Measurements from ENCODE around the gene RANGRF. TPM values are rescaled to one million over a fixed set of nuclear protein-coding genes. Genes with fewer than 3 reads are reported as not detected.

Gene RANGRF
- polyA plus RNA-seq, 1 of the 3 experiments (the other 2 are of a cell fraction): 55.9 TPM

DNA sequence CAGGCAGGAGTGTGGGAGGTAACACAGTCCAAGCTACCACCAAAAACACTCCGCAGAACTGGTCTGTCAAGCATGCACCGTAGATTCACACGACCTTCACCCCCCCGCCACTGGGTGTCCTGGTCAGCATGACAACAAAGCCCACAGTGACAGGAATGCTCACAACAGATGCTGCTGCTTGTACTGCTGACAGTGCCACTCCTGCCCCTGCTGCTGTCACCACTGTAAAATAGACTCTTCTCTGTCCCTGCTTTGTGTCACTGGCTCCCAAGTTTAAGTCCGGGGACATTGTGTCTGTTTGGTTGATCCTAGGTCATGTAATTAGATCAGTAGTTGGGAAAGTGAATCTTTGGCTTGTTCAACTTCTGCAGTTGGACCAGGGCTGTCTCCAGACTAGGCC is 44.2 kb downstream of the RANGRF start:
- no peak for TF ChIP-seq SMC3 (IDR thresholded peaks at IDR 0.05; ENCODE audit: low read depth, low read length)
- TF ChIP-seq MXI1 (IDR thresholded peaks at IDR 0.05; ENCODE audit: low read depth, low read length): peak; percentile 68
- no peak overlapping the region for H3K4me3 ChIP-seq (ENCODE audit: low read depth in 2 of 2, low read length in 1 of 2)
- H3K4me2 ChIP-seq: no peak overlapping the region
- WGBS (ENCODE audit: low lambda C conversion rate): 36% methylated on average over 3 of the region's 5 CpGs
- H3K9me3 ChIP-seq: no peaks in the 10 kb centered on the region
- no peaks in the 10 kb centered on the region for H3K9me2 ChIP-seq
- no peaks in the 10 kb centered on the region for H3F3A ChIP-seq (replicated peaks; ENCODE audit: insufficient read depth)
- DNase-seq: peak; percentile 64
- H4K20me1 ChIP-seq (ENCODE audit: insufficient read depth): no peaks in the 10 kb centered on the region
- POLR2A ChIA-PET: no interaction called here
- no peaks in the 10 kb centered on the region for H3K36me3 ChIP-seq (replicated peaks in 1 of 2; ENCODE audit: control insufficient read depth in 1 of 2, insufficient read depth in 2 of 2, low read length in 1 of 2)
- H2AFZ ChIP-seq (ENCODE audit: low read depth): no peak overlapping the region
- H3K27me3 ChIP-seq (ENCODE audit: insufficient read depth): no peaks in the 10 kb centered on the region
- no peaks in the 10 kb centered on the region for H3K79me2 ChIP-seq (ENCODE audit: insufficient read depth)
- no peak overlapping the region for H3K9ac ChIP-seq
- H3K27ac ChIP-seq (ENCODE audit: low read depth in 2 of 2, low read length in 1 of 2): no peak overlapping the region
- CTCF ChIA-PET: interaction anchor here (1.0 kb wide), 1 partner anchor 259 kb away, joined by 3 read pairs; no protein-coding TSS in a partner anchor
- H3K4me1 ChIP-seq (ENCODE audit: control insufficient read depth in 1 of 2, insufficient read depth in 2 of 2, low read depth in 1 of 2, low read length in 1 of 2): peaks cover 0 to 3% of the 10 kb centered on the region in 2 experiments; a peak in 1 of 4 replicates

DNA sequence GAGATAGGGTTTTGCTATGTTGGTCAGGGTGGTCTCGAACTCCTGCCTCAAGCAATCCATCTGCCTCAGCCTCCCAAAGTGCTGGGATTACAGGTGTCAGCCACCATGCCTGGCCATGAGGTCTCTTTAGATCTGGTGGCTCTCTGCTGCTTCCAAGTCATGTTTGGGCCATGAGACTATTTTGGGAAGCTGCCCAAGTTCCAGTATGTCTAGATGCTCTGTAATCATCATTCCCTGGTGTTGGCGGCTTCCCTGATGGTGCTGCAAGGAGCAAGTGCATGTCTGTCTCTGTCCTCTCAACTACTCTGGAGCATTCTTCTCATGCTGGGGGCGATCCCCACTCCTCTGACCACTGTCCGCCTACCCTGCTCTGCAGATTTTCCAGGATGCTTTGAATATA is 44.8 kb downstream of the RANGRF start:
- Histone ChIP-seq H3K36me3 (replicated peaks in 1 of 2; ENCODE audit: control insufficient read depth in 1 of 2, insufficient read depth in 2 of 2, low read length in 1 of 2) (no peaks in the 10 kb centered on the region), H3K4me1 (ENCODE audit: control insufficient read depth in 1 of 2, insufficient read depth in 2 of 2, low read depth in 1 of 2, low read length in 1 of 2) (peaks cover 0 to 3% of the 10 kb centered on the region in 2 experiments; a peak in 1 of 4 replicates), H3K9me3 (no peaks in the 10 kb centered on the region), H3K9ac (no peak overlapping the region), H3K4me3 (ENCODE audit: low read depth in 2 of 2, low read length in 1 of 2) (no peak overlapping the region), H3K79me2 (ENCODE audit: insufficient read depth) (no peaks in the 10 kb centered on the region), H3K9me2 (no peaks in the 10 kb centered on the region), H2AFZ (ENCODE audit: low read depth) (no peak overlapping the region), H3K27me3 (ENCODE audit: insufficient read depth) (no peaks in the 10 kb centered on the region), H3K4me2 (no peak overlapping the region), H3F3A (replicated peaks; ENCODE audit: insufficient read depth) (no peaks in the 10 kb centered on the region), H4K20me1 (ENCODE audit: insufficient read depth) (no peaks in the 10 kb centered on the region), H3K27ac (ENCODE audit: low read depth in 2 of 2, low read length in 1 of 2) (no peak overlapping the region)
- ChIA-PET POLR2A (no interaction called here), CTCF (no interaction called here)
- TF ChIP-seq GABPA (IDR thresholded peaks at IDR 0.05; ENCODE audit: low read depth) (no peak), TEAD4 (IDR thresholded peaks at IDR 0.05; ENCODE audit: borderline replicate concordance, insufficient read depth) (no peak), TAF1 (IDR thresholded peaks at IDR 0.05; ENCODE audit: borderline replicate concordance, low read depth, low read length) (no peak), SMC3 (IDR thresholded peaks at IDR 0.05; ENCODE audit: low read depth, low read length) (no peak), ELF1 (IDR thresholded peaks at IDR 0.05) (no peak), SIN3A (IDR thresholded peaks at IDR 0.05; ENCODE audit: borderline replicate concordance, low read depth, low read length) (no peak), YY1 (IDR thresholded peaks at IDR 0.05; ENCODE audit: low read depth) (no peak), MXI1 (IDR thresholded peaks at IDR 0.05; ENCODE audit: low read depth, low read length) (no peak), TCF12 (IDR thresholded peaks at IDR 0.05) (no peak)
- TF ChIP-seq, protein P1, sequence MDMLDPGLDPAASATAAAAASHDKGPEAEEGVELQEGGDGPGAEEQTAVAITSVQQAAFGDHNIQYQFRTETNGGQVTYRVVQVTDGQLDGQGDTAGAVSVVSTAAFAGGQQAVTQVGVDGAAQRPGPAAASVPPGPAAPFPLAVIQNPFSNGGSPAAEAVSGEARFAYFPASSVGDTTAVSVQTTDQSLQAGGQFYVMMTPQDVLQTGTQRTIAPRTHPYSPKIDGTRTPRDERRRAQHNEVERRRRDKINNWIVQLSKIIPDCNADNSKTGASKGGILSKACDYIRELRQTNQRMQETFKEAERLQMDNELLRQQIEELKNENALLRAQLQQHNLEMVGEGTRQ (IDR thresholded peaks at IDR 0.05; ENCODE audit: borderline replicate concordance, low read depth, low read length): no peak
- TF ChIP-seq, protein P2, sequence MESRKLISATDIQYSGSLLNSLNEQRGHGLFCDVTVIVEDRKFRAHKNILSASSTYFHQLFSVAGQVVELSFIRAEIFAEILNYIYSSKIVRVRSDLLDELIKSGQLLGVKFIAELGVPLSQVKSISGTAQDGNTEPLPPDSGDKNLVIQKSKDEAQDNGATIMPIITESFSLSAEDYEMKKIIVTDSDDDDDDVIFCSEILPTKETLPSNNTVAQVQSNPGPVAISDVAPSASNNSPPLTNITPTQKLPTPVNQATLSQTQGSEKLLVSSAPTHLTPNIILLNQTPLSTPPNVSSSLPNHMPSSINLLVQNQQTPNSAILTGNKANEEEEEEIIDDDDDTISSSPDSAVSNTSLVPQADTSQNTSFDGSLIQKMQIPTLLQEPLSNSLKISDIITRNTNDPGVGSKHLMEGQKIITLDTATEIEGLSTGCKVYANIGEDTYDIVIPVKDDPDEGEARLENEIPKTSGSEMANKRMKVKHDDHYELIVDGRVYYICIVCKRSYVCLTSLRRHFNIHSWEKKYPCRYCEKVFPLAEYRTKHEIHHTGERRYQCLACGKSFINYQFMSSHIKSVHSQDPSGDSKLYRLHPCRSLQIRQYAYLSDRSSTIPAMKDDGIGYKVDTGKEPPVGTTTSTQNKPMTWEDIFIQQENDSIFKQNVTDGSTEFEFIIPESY (IDR thresholded peaks at IDR 0.05; ENCODE audit: borderline replicate concordance, low read depth): no peak
- TF ChIP-seq, protein P3, sequence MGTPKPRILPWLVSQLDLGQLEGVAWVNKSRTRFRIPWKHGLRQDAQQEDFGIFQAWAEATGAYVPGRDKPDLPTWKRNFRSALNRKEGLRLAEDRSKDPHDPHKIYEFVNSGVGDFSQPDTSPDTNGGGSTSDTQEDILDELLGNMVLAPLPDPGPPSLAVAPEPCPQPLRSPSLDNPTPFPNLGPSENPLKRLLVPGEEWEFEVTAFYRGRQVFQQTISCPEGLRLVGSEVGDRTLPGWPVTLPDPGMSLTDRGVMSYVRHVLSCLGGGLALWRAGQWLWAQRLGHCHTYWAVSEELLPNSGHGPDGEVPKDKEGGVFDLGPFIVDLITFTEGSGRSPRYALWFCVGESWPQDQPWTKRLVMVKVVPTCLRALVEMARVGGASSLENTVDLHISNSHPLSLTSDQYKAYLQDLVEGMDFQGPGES (IDR thresholded peaks at IDR 0.05; ENCODE audit: low read depth, low read length): no peak
- peak; percentile 4 for DNase-seq
- 89% methylated on average over 3 of the region's 4 CpGs for WGBS (ENCODE audit: low lambda C conversion rate)

Data from SK-N-SH (cell line).